Measurements from ENCODE around the gene PLD3. TPM values are rescaled to one million over a fixed set of nuclear protein-coding genes. Genes with fewer than 3 reads are reported as not detected.
"Not testable (repeated sequence)": the region's sequence is repeated elsewhere in the genome, so short reads cannot be mapped to it uniquely, and the experiment has no call there.

The PLD3 gene
- total RNA-seq, 1 donor from 2014 or later = 155 TPM

- DNase-seq (ENCODE audit: low read depth, low spot score) = no peak
These were observed 13.7 kb downstream of the PLD3 start for GRCh38 chr19:40362160-40362559.

- DNase-seq (ENCODE audit: low read depth, low spot score) = no peak
These were observed 14.6 kb downstream of the PLD3 start for GRCh38 chr19:40363069-40363468.

GRCh38 chr19:40365010-40365409, 16.5 kb downstream of the PLD3 start:
- DNase-seq (ENCODE audit: low read depth, low spot score) = no peak

- DNase-seq (ENCODE audit: low read depth, low spot score) = no peak
These were observed 17.3 kb downstream of the PLD3 start for GRCh38 chr19:40365613-40366401.

GRCh38 chr19:40366697-40367561, 18.4 kb downstream of the PLD3 start:
- DNase-seq (ENCODE audit: low read depth, low spot score) = no peak

GRCh38 chr19:40367577-40368434, 19.3 kb downstream of the PLD3 start:
- no peak for DNase-seq (ENCODE audit: low read depth, low spot score)

GRCh38 chr19:40369797-40370196, 21.3 kb downstream of the PLD3 start:
- no peak for DNase-seq (ENCODE audit: low read depth, low spot score)

GRCh38 chr19:40370253-40370652, 21.8 kb downstream of the PLD3 start:
- not testable (repeated sequence) for DNase-seq (ENCODE audit: low read depth, low spot score)

- no peak for DNase-seq (ENCODE audit: low read depth, low spot score)
These were observed 22.7 kb downstream of the PLD3 start for GRCh38 chr19:40370997-40371801.

GRCh38 chr19:40371802-40372122, 23.3 kb downstream of the PLD3 start:
- DNase-seq (ENCODE audit: low read depth, low spot score) = no peak

- no peak for DNase-seq (ENCODE audit: low read depth, low spot score)
These were observed 25.6 kb downstream of the PLD3 start for GRCh38 chr19:40374084-40374483.

- no peak for DNase-seq (ENCODE audit: low read depth, low spot score)
These were observed 27.9 kb downstream of the PLD3 start for GRCh38 chr19:40376286-40376862.

GRCh38 chr19:40377876-40378385, 29.4 kb downstream of the PLD3 start:
- no peak for DNase-seq (ENCODE audit: low read depth, low spot score)

- DNase-seq (ENCODE audit: low read depth, low spot score) = no peak
These were observed 30.0 kb downstream of the PLD3 start for GRCh38 chr19:40378509-40378908.

- no peak for DNase-seq (ENCODE audit: low read depth, low spot score)
These were observed 31.1 kb downstream of the PLD3 start for GRCh38 chr19:40379446-40380198.

- no peak for DNase-seq (ENCODE audit: low read depth, low spot score)
These were observed 31.9 kb downstream of the PLD3 start for GRCh38 chr19:40380199-40381037.

GRCh38 chr19:40381321-40381720, 32.8 kb downstream of the PLD3 start:
- DNase-seq (ENCODE audit: low read depth, low spot score) = no peak

GRCh38 chr19:40383668-40384248, 35.3 kb downstream of the PLD3 start:
- no peak for DNase-seq (ENCODE audit: low read depth, low spot score)

All from pulmonary artery endothelial cell (primary cell).